ENCODE measurements around the gene TUBA4A.

The TUBA4A gene

GRCh38 chr2:219229305-219230058 is 24.2 kb downstream of the TUBA4A start, which contains the start of the genes ANKZF1 and ATG9A:
ANKZF1 (plus strand) TSS chr2:219229806; CDS start chr2:219230258, 452 bp downstream.
ATG9A (minus strand) TSS chr2:219229636; CDS start chr2:219228024, 1,612 bp downstream.
- peak; percentile 98 for DNase-seq

- DNase-seq: no peak
These were observed 24.8 kb downstream of the TUBA4A start for GRCh38 chr2:219228911-219229304.

DNA sequence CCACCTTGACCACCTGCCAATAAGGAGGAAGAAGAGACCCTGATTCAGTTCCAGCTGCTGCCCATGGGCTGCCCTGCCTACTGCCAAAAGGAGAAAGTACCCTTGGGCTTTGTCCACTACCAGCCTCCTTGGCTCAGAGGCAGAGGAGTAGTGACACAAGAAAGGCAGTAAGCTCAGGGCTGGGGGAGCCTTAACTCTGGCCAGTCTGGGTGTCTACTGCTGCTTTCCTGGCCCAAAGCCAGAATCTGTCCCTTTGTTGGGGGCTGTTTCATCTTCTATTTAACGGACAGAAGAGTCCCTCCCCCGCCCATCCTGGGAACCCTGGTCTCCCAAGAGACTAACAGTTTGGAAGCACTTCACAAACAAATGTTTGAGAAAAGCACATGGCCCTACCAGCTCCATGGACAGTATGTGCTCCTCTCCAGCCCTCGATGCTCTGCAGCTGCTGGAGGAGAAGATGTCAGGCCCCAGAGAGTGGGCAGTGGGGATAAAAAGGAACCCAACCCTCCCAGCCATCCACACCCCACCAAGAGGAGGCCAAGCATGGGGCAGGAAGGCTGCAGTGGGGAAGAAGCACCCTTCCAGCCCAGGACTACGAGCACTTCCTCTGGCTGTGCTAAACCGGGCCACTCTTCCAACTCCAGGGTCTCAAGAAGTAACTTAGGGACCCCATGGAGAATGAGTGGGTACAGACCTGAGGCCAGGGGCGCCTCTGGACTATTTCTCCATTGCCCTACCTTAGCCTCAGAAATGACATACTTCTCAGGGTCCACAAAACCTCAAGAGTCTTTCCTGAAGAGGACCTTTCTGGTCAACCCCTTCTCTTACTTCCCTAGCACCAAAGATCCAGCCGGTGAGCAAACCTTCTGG is 25.4 kb downstream of the TUBA4A start:
- no peak for DNase-seq

DNA sequence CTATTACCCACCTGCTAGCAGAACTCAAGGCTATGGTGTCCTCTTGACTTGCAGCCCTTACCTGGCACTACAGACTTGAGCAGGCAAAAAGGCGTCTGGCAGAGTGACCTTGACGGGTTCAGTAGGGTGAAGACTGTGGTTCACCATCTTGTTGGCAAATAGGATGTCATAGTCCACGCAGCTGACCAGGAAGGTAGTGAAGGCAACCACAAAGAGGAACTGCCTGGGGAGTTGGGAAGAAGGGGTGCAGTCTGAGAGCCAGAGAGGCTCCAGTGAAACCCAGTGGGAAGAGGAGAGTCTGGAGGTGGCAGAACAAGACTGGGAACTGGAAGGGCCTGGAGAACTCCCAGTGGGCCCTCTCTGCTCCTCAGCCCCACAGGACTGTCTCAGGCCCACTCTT is 28.4 kb downstream of the TUBA4A start:
- no peak for DNase-seq

DNA sequence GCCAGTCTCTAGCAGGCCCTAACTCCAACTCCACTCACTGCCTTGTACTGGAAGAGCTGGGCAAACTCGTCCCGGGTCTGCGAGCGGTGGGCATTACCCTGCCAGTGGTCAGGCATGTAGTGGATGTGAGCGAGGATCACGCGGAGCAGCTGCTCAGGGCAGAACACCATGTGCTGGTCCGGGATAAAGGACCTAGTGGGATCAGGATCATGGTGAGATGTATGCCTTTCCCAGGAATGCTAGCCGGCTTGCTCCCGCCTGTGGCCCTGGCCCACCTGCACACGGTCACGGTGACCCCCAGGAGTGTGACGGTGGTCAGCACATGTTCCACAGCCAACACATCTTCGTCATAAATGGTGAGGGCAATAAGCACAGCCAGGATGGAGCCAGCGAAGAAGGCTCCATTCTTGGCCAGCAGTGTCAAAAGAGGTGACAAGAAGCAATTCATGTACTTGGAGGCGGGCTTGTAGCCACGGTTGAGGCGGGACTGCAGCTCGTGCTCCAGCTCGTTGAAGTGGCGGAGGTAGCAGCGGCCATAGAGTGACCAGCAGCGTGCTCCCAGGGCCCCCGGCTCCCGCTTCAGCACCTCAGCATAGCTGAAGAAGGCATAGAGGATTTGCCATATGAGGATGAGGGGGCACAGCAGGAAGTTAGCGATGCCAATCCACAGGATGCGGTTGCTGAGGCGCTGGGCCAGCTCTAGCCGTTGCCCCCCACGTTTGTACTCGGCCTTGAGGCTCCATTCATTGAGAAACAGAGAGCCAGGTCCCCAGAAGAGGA is 29.7 kb downstream of the TUBA4A start:
- no peak for DNase-seq

- DNase-seq: peak; percentile 74
These were observed 31.7 kb downstream of the TUBA4A start for GRCh38 chr2:219221957-219222518.

DNA sequence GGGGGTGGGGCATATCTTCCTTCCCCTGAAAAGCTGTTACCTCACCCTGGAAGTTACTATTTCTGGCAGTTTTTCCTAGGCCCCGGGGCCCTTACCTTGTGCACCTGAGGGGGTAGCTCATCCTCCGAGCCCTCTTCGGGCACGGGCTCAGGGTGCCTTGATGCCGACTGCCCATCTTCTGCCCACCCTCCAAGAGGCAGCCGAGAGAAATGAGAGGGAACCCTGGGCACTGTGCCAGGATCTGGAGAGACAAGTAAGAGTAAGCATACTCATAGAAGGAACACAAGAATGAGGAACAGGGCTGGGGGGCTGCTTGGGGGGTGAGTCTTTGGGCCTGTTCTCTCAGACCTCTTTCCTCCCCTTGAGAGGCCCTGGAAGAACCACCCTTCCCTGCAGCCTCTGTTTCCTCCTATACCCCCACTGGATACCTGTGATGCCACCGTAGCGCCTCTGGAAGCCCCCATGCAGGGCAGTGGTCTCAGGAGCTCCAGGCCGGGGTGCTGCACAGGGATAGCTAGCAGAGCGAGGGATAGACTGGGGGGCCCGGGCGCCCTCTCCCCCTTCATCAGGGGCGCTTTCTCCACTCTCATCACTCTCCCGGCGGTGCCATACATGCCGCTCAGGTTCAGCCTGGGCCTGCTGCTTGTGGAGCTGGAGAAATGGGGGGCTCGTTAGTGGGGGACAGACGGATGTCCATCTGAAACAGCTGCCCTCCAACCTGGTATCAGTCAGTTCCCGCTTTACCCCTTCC is 32.9 kb downstream of the TUBA4A start:
- no peak for DNase-seq

DNA sequence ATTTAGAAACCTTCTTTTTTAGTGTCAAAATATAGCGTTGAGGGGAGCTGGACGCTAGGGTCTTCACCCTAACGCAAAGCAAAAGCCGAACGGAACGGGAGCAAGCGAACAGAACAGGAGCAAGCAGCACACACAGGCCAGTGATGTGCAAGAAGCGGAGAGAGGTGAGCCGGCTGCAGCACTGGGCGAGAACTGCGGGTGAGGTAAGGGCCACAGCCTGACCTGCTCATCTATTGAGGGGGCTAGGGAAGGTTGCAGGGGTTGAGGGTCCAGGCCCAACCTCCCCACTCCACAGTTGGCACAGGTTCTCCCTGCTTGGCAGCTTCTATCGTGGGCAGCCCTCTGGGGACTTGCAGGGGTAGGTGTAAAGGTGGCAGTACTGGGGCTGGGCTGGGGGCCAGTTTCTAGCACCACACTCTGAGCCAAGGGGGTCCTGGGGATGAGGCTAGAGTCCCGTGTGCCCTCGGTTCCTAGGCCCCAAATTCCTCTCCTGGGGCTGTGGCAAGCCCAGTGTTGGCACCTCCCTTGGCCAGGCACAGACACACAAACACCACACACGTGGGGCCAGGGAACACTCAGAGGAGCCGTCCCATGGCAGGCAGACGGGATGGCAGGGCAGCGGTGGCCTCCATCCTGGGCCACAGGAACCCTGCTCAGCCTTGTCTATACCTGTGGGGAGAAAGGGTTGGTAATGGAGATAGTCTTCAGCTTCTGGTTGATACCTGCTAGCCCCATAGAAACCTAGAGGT is 33.8 kb downstream of the TUBA4A start:
- DNase-seq: no peak

DNA sequence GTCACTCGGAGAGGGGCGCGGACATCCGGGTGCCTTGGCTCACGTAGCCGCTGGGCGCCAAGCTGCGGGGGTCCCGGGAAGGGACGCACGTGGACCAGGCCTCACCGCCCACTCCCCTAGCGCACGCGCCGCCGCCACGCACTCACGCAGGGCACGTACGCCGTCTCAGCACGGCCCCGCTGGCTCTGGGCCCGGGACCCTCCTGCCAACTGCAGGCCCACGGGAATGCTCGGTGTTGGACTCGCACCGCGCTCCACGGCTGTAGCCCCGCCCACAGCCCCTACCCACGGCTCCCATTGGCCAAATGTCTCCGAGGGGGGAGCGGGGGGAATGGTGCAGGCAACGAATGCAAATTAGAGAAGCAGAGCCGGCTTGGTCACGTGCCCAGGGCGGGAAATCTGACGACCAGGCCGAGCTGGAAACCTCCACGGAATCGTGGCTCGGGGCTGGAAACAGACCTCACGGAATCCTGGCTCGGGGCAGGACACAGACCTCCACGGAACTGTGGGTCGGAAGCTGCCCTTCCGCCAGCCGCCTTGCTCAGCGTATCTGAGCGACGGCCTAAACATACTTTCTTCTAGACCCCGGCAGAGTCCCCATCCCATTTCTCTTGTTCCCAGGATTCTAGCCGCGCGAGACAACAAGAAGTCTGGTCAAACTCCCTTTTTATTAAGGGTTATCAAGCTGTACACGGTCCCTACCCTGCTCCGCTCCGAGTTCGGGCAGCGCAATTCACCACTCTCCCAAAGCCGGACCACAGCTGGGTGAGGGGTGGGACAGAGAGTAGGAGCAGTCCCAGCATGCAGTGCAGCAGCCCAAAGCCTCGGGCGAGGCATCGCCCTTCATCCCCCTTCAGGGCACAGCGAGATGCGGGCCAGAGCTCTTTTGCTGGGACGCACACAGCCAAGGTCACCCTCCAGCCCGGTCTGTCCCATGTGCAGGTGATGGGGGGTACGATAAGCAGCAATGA is 34.7 kb downstream of the TUBA4A start, which contains the start of gene ABCB6:
ABCB6 (minus strand) TSS at position 227 of the 970 bp plus-strand sequence. CDS start 285 bp downstream, outside the sequence.
- peak; percentile 88 for DNase-seq

- no peak for DNase-seq
These were observed 35.4 kb downstream of the TUBA4A start for GRCh38 chr2:219218217-219218731.

GRCh38 chr2:219216535-219216915 is 37.2 kb downstream of the TUBA4A start:
- DNase-seq: no peak

DNA sequence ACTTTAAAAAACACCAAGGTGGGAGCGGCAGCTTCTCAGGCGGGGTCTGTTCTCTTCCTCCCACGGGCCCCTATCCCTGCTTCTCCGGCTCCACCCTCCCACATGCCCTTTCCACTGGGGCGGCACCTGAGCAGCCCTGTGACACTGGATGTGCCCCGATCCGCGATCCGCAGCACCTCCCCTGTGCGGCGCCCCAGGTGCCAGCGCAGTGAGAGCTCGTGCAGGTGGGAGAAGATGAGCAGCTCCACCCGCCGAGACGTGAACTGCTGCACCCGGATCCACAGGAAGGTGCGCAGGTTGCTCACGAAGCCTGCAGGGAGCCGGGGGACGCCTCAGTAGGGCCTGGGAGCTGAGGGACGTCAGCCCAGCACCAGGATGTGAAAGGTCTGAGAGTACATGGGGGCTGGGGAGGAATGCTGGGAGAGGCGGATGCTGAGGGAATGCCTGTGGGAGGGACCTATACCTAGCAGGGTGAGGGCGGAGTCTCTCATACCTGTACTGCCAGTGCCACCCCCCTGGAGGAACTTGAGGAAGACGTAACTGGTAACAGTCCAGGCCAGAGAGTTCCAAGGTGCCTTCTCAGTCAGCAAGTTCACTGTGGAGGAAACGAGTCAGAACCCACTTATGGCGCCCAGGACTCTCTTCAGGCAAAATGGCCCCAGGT is 37.7 kb downstream of the TUBA4A start:
- DNase-seq: no peak

DNA sequence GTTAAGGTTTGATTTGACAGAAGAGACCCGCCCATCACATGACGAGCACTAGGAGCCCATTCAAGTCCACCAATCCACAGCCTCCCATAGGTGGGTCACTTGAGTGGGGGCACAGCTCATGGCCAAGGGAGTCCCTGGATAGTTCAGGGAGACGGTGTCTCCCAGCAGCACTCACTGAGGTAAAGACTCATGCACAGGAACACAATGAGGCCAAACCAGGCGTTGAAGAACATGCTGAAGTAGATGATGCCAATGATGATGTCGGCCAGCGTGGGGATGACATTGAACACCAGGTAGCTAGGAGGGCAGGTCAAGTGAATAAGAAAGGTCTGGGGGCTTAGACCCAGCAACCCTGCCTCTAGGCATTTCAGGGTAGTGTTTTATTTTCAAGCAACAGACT is 38.9 kb downstream of the TUBA4A start:
- DNase-seq: no peak

DNA sequence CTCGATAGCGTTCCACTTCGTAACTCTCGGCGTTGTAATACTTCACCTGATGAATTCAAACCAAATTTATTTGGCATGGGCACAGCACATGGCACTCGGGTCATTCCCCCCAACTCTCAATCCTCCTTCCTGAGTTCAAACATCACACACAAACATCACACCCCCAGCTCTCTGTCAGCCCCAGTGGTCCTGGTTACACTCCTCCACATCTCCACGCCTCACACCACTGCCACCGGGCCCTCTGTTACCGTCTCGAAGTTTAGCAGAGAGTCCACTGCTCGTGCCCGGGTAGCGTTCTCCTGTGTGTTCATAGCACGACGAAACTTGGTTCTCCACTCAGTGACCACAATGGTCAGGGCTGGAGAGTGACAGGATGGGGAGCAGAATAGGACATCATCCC is 39.6 kb downstream of the TUBA4A start:
- DNase-seq: no peak

- no peak for DNase-seq
These were observed 40.1 kb downstream of the TUBA4A start for GRCh38 chr2:219213486-219214071.

- no peak for DNase-seq
These were observed 40.7 kb downstream of the TUBA4A start for GRCh38 chr2:219213026-219213415.

GRCh38 chr2:219210886-219211362 is 42.8 kb downstream of the TUBA4A start:
- DNase-seq: no peak

GRCh38 chr2:219210196-219210885 is 43.4 kb downstream of the TUBA4A start:
- DNase-seq: no peak
